ENCODE results near the gene SLC30A7.
"Not testable (repeated sequence)": the region's sequence is repeated elsewhere in the genome, so short reads cannot be mapped to it uniquely, and the experiment has no call there.

SLC30A7 gene

GRCh38 chr1:100895540-100896480 is at the start of gene SLC30A7:
SLC30A7 (plus strand) TSS chr1:100896090; CDS start chr1:100896263, 173 bp downstream.
- H3K4me3 ChIP-seq = peak within 1 kb of the TSS; percentile 93
- DNase-seq (ENCODE audit: low spot score) = peak; percentile 95
- peak within 1 kb of the TSS; percentile 80 to 96 for H3K27ac ChIP-seq
- TF ChIP-seq CTCF (IDR thresholded peaks at IDR 0.05) = no peak

- peak overlapping the region; percentile 60 for H3K4me3 ChIP-seq
- no peak for TF ChIP-seq CTCF (IDR thresholded peaks at IDR 0.05)
- H3K27ac ChIP-seq = no peak overlapping the region
- DNase-seq (ENCODE audit: low spot score) = no peak
Observed at GRCh38 chr1:100847361-100848082, 48.4 kb upstream of the SLC30A7 start.

GRCh38 chr1:100851726-100852125 is 44.2 kb upstream of the SLC30A7 start:
- TF ChIP-seq CTCF (IDR thresholded peaks at IDR 0.05) = no peak
- H3K27ac ChIP-seq = no peak overlapping the region
- no peak overlapping the region for H3K4me3 ChIP-seq
- DNase-seq (ENCODE audit: low spot score) = no peak

- DNase-seq (ENCODE audit: low spot score) = no peak
- no peak for TF ChIP-seq CTCF (IDR thresholded peaks at IDR 0.05)
- H3K4me3 ChIP-seq = no peak overlapping the region
- H3K27ac ChIP-seq = no peak overlapping the region
Observed at GRCh38 chr1:100852976-100853375, 42.9 kb upstream of the SLC30A7 start.

GRCh38 chr1:100855116-100855515 is 40.8 kb upstream of the SLC30A7 start:
- H3K4me3 ChIP-seq; DNase-seq (ENCODE audit: low spot score); H3K27ac ChIP-seq: not testable (repeated sequence)

- Histone ChIP-seq H3K4me3 (no peak overlapping the region), H3K27ac (no peak overlapping the region)
- no peak for TF ChIP-seq CTCF (IDR thresholded peaks at IDR 0.05)
- DNase-seq (ENCODE audit: low spot score) = no peak
Observed at GRCh38 chr1:100860397-100860991, 35.4 kb upstream of the SLC30A7 start.

GRCh38 chr1:100861379-100861778 is 34.5 kb upstream of the SLC30A7 start:
- Histone ChIP-seq H3K4me3 (no peak overlapping the region), H3K27ac (no peak overlapping the region)
- TF ChIP-seq CTCF (IDR thresholded peaks at IDR 0.05) = no peak
- no peak for DNase-seq (ENCODE audit: low spot score)

Measured in coronary artery (tissue), 2 donors.